Heart left ventricle (tissue), 13 donors: Measurements from ENCODE around the gene FOSL2.

Source experiments
- CTCF ChIP-seq, 12 donors: fragments of 200-600 bp; sonication (generic) in 4 of 12; IDR thresholded peaks; one replicate each; pipeline versions ENCODE4 v1.5.0 to v1.8.0; 2018 to 2022; ENCODE audit warnings: antibody characterized with exemption in 12 of 12, mild to moderate bottlenecking in 5 of 12
- POLR2A ChIP-seq, 2 donors: fragments of 450-650 bp; IDR thresholded peaks; one replicate each; pipeline ENCODE4 v1.6.1; 2017; ENCODE audit warnings: antibody characterized with exemption in 2 of 2, mild to moderate bottlenecking in 2 of 2, moderate library complexity in 2 of 2
- donor health status: ischemic (EF 13 %, LVEDD 7.1; RV severe dilation, severe dysfunction).
- donor health status: DM: no; HTN: yes; CAD: no.
- donor health status: DM: no; HTN: no; CAD: no.
- donor health status: ischemic (EF 25% LVEDD 6.9; RV normal size, moderate dysfunction).
- donor health status: ischemic (EF 25% LVEDD 5.7; RV mildly dilated, moderate dysfunction).
- donor health status: ischemic (EF 35%, LVEDD 5.7; RV mildly dilated, moderate dysfunction).
- donor health status: nonischemic (EF 11% LVEDD 7.7; RV severe dilation, severe dysfunction).
- donor health status: DM: yes; HTN: yes; CAD: no.
- donor health status: PGD.
- donor health status: ischemic (EF 29% LVEDD 5.4; RV normal size, mild dysfunction).
- donor health status: nonischemic (EF 23%, LVEDD 6.1; RV moderate dilation, normal function).

- TF ChIP-seq CTCF (IDR thresholded peaks at IDR 0.05) (no peak), POLR2A (IDR thresholded peaks at IDR 0.05) (peak in 1 of 2 donors; percentile 16)
These were observed 36.4 kb upstream of the FOSL2 start for GRCh38 chr2:28356095-28356911.
